Fibroblast of lung (primary cell): ENCODE results near the gene AGO3. TPM values are rescaled to one million over a fixed set of nuclear protein-coding genes. Genes with fewer than 3 reads are reported as not detected.
A peak's percentile ranks its signal among the peaks of the same experiment; 100 is the strongest.

Experiments
- DNase-seq, 2 donors: peaks; one replicate each; pipeline versions ENCODE4 v3.0.0 to v3.0.0-alpha.2; 2010; ENCODE audit warnings: low read depth in 2 of 2
- H2AFZ ChIP-seq: 2 replicates; pipeline ENCODE4 v1.5.1; 2012; ENCODE audit warnings: low read length, control low read depth, inconsistent platforms
- H3K27ac ChIP-seq: 2 replicates; pipeline ENCODE4 v1.5.1; 2011; ENCODE audit warnings: low read length, control low read depth; ENCODE audit not compliant: insufficient read depth
- H3K27me3 ChIP-seq: 2 replicates; pipeline ENCODE4 v1.5.1; 2011; ENCODE audit warnings: mild to moderate bottlenecking, low read length; ENCODE audit not compliant: control insufficient read depth, insufficient read depth
- H3K36me3 ChIP-seq: 2 replicates; pipeline ENCODE4 v1.5.1; 2011; ENCODE audit warnings: low read length; ENCODE audit not compliant: control insufficient read depth, insufficient read depth
- H3K4me1 ChIP-seq: 2 replicates; pipeline ENCODE4 v1.5.1; 2011; ENCODE audit warnings: low read length; ENCODE audit not compliant: control insufficient read depth, insufficient read depth; ENCODE audit errors: extremely low read depth
- H3K4me2 ChIP-seq: 2 replicates; pipeline ENCODE4 v1.5.1; 2011; ENCODE audit warnings: low read length, control low read depth; ENCODE audit not compliant: insufficient read depth; ENCODE audit errors: extremely low read depth
- H3K4me3 ChIP-seq, 4 experiments: fragments of 200-600 bp in 1 of 4; sonication (generic) in 1 of 4; replicated peaks in 1 of 4; 2 replicates each; pipeline ENCODE4 v1.5.1; 2011 to 2016; ENCODE audit warnings: low read length in 4 of 4, low read depth in 3 of 4, mild to moderate bottlenecking in 3 of 4, control low read depth in 2 of 4, inconsistent platforms in 1 of 4, mixed read lengths in 1 of 4; ENCODE audit not compliant: insufficient read depth in 1 of 4; ENCODE audit errors: control extremely low read depth in 1 of 4
- H3K79me2 ChIP-seq: 2 replicates; pipeline ENCODE4 v1.5.1; 2012; ENCODE audit warnings: mild to moderate bottlenecking, low read length, inconsistent platforms; ENCODE audit not compliant: control insufficient read depth, insufficient read depth
- H3K9ac ChIP-seq: 2 replicates; pipeline ENCODE4 v1.5.1; 2011; ENCODE audit warnings: mild to moderate bottlenecking, low read length, control low read depth; ENCODE audit not compliant: insufficient read depth
- H3K9me3 ChIP-seq: 2 replicates; pipeline ENCODE4 v1.5.1; 2012; ENCODE audit warnings: low read depth, low read length; ENCODE audit not compliant: control insufficient read depth, insufficient read depth
- H4K20me1 ChIP-seq: 2 replicates; pipeline ENCODE4 v1.5.1; 2011; ENCODE audit warnings: low read length; ENCODE audit not compliant: control insufficient read depth, insufficient read depth; ENCODE audit errors: extremely low read depth
- CTCF ChIP-seq, 2 donors: IDR thresholded peaks in 1 of 2; conservative IDR thresholded peaks in 1 of 2; 1 replicate in 1 of 2; 2 replicates in 1 of 2; pipeline ENCODE4 v1.5.1; 2011 to 2012; ENCODE audit warnings: low read length in 2 of 2, control low read depth in 1 of 2, inconsistent platforms in 1 of 2, low read depth in 1 of 2, mild to moderate bottlenecking in 1 of 2
- EZH2 ChIP-seq: IDR thresholded peaks from 2 replicates; pipeline ENCODE4 v1.5.1; 2012; ENCODE audit warnings: low read length, control low read depth, mild to moderate bottlenecking; ENCODE audit errors: missing control alignments
- polyA minus RNA-seq: library from RNA; depleted of rRNA, polyadenylated mRNA; stranded (reverse); fragments of >200 nt; gene quantifications from 2 replicates; pipeline ENCODE4 v1.2.3, GENCODE V29; 2011; ENCODE audit warnings: low replicate concordance
- polyA plus RNA-seq, 2 donors: library from polyadenylated mRNA; depleted of rRNA in 1 of 2; stranded (reverse) in 1 of 2; unstranded in 1 of 2; fragments of >200 nt; gene quantifications; 2 replicates each; pipeline ENCODE4 v1.2.1, GENCODE V29; 2011 to 2012; ENCODE audit warnings: missing spikeins in 1 of 2
- total RNA-seq: library from RNA; depleted of rRNA; stranded (reverse); fragments of >200 nt; gene quantifications from 2 replicates; pipeline ENCODE4 v1.2.1, GENCODE V29; 2014

The AGO3 gene
- total RNA-seq = 7.4 and 12.9 TPM in 2 replicates
- polyA plus RNA-seq = 17.4 and 19.6 TPM in 2 replicates
- 8.9 and 9.0 TPM in 2 replicates for polyA plus RNA-seq (2012)
- polyA minus RNA-seq = 95.7 and 113 TPM in 2 replicates

GRCh38 chr1:35930593-35931445 is at the start of gene AGO3:
AGO3 (plus strand) TSS chr1:35931105; CDS start chr1:35931427, 322 bp downstream.
- peaks cover 34% of the 10 kb centered on the region for H3K79me2 ChIP-seq
- DNase-seq = peak; percentile 74 to 81

GRCh38 chr1:35881850-35882273 is 49.0 kb upstream of the AGO3 start:
- Histone ChIP-seq H2AFZ (no peak overlapping the region), H3K9ac (no peak overlapping the region), H3K4me3 (no peak overlapping the region), H3K27ac (no peak overlapping the region), H4K20me1 (no peaks in the 10 kb centered on the region), H3K4me1 (no peaks in the 10 kb centered on the region), H3K4me2 (no peak overlapping the region), H3K36me3 (no peaks in the 10 kb centered on the region), H3K27me3 (no peaks in the 10 kb centered on the region), H3K79me2 (no peaks in the 10 kb centered on the region), H3K9me3 (no peaks in the 10 kb centered on the region)
- TF ChIP-seq CTCF (conservative IDR thresholded peaks at IDR 0.05 in 1 of 2, IDR thresholded peaks at IDR 0.05 in 1 of 2; ENCODE audit: low read depth in 1 of 2, low read length in 2 of 2) (no peak), EZH2 (no peak)
- no peak for DNase-seq

More at GRCh38 chr1:35930593-35931445, at the start of gene AGO3:
- no peak for TF ChIP-seq EZH2
- Histone ChIP-seq H3K36me3 (no peaks in the 10 kb centered on the region), H3K4me2 (peak within 1 kb of the TSS; percentile 89), H3K4me1 (peaks cover 4% of the 10 kb centered on the region), H3K9me3 (no peaks in the 10 kb centered on the region), H3K27me3 (no peaks in the 10 kb centered on the region), H3K27ac (peak within 1 kb of the TSS; percentile 84), H4K20me1 (no peaks in the 10 kb centered on the region), H3K4me3 (peak within 1 kb of the TSS; percentile 74 to 86 (median 84)), H3K9ac (peak within 1 kb of the TSS; percentile 92), H2AFZ (peak within 1 kb of the TSS; percentile 34)

- no peaks in the 10 kb centered on the region for H4K20me1 ChIP-seq
- no peaks in the 10 kb centered on the region for H3K9me3 ChIP-seq
- TF ChIP-seq CTCF (conservative IDR thresholded peaks at IDR 0.05 in 1 of 2, IDR thresholded peaks at IDR 0.05 in 1 of 2; ENCODE audit: low read depth in 1 of 2, low read length in 2 of 2) (no peak), EZH2 (no peak)
- H3K36me3 ChIP-seq = no peaks in the 10 kb centered on the region
- peak overlapping the region; percentile 37 for H2AFZ ChIP-seq
- no peaks in the 10 kb centered on the region for H3K27me3 ChIP-seq
- H3K9ac ChIP-seq = no peak overlapping the region
- DNase-seq = no peak
- no peak overlapping the region for H3K27ac ChIP-seq
- H3K4me3 ChIP-seq = peak overlapping the region in 2 of 4 experiments; percentile 7 to 35
- H3K79me2 ChIP-seq = no peaks in the 10 kb centered on the region
- H3K4me2 ChIP-seq = peak overlapping the region; percentile 37
- no peaks in the 10 kb centered on the region for H3K4me1 ChIP-seq
Measured at GRCh38 chr1:35882586-35882944, 48.3 kb upstream of the AGO3 start.
